ENCODE measurements around the gene NMB.

Gene NMB

DNA sequence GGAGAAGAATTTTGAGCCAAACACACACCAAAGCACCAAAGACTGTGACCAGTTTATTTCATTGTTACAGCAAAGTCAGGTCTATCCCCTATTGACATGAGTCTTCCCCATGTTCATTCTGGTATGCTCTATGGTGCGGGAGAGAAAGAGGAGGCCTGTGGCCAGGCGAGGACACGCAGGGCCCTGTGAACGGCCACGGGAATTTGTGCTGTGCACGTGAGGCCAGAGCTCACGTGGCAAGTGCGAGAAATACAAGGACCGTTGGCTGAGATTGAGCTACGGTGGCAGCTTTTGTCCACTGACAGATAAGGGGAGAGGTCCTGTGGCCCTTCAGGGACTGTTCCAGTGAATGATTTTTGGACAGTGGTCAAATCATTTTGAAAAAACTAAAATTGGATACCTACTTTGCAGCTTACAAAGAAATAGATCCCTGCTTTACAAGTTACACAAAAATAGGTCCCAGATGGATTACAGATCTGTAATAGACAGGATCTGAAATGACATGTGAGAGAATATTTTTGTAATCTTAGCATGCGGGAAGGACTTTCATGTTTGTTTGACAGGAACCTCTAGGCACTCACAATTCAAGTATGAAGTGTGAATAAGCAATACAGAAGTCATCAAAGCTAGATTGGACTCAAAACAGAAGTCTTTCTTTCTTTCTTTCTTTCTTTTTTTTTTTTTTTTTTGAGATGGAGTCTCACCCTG, 48.0 kb downstream of the NMB start:
- no peak for DNase-seq

DNA sequence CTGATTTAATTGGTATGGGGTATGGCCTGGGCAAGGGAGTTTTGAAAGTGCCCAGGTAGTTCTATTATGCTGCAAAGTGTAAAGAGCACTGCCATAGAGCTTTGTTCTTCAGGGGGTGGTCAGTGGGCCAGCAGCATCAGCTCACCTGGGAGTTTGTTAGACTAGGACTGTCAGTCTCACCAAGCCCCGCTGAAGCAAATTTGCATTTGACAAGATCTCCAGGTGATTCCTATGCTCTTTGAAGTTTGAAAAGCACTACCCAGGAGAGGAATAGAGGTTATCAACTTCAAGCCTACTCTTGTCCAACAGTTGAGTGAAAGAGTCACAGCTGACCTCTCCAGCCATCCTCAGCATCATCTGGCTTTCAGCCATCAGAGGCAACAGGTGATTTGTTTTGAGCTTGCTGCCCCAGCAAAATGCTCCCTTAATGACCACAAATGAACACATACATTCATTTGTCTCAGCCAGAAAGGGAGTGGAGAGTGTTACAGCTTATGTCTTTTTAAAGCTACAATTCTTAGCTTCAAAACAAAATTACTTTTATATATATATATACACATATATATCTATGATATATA, 49.2 kb downstream of the NMB start:
- no peak for DNase-seq

DNA sequence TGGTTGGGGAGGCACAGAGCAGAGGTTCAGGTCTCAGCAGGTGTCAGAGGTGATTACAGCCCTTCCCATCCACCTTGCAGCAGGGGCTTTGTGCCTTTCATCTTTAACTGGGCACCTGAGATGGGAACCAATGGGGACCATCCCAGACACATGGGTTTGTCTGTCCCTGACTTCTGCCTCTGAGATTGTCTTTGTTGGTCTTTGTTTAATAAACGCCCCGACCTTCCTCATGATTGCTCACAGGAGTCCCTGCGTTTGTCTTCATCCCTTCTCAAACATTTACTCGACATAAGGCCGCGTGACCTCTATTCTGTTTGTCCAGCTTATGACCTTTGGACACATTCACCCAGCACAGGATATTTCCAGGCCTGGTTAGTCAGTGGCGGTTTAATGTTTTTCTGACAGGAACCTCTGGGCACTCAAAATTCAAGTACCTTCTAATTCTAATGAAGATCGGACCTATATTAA, 51.3 kb downstream of the NMB start:
- no peak for DNase-seq

DNA sequence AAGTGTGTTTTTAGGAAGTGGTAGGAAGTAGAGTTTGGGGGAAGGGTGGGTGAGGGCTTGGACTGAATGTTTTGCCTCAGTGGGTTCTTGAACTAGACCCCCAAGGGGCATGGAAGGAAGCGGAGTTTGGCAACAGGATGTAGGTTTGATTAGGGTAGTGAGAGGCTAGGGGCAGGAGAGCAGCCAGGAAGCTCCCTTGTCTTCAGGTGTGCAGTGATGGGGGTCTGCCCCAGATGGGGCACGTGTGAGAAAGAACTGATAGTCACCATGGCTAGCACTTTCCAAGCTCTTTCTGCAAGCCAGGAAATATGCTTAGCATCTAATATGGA, 52.5 kb downstream of the NMB start:
- no peak for DNase-seq
